ENCODE data around the gene ADM5.

The ADM5 gene

GRCh38 chr19:49684251-49684982 lies 5.0 kb upstream of the ADM5 start:
- ATAC-seq (no peak), DNase-seq (ENCODE audit: low spot score in 2 of 2) (no peak)
- peaks cover 94% of the 10 kb centered on the region for H3K36me3 Mint-ChIP-seq
- no peak overlapping the region for H3K4me3 Mint-ChIP-seq
- H3K9me3 Mint-ChIP-seq, result no peaks in the 10 kb centered on the region
- H3K27ac Mint-ChIP-seq, result no peak overlapping the region
- H3K4me1 Mint-ChIP-seq, result peaks cover 51% of the 10 kb centered on the region

GRCh38 chr19:49684983-49685553 lies 4.3 kb upstream of the ADM5 start:
- Mint-ChIP-seq H3K4me3 (no peak overlapping the region), H3K4me1 (peaks cover 51% of the 10 kb centered on the region), H3K9me3 (no peaks in the 10 kb centered on the region), H3K36me3 (peaks cover 94% of the 10 kb centered on the region), H3K27ac (no peak overlapping the region)
- ATAC-seq, result no peak
- no peak for DNase-seq (ENCODE audit: low spot score in 2 of 2)

DNA sequence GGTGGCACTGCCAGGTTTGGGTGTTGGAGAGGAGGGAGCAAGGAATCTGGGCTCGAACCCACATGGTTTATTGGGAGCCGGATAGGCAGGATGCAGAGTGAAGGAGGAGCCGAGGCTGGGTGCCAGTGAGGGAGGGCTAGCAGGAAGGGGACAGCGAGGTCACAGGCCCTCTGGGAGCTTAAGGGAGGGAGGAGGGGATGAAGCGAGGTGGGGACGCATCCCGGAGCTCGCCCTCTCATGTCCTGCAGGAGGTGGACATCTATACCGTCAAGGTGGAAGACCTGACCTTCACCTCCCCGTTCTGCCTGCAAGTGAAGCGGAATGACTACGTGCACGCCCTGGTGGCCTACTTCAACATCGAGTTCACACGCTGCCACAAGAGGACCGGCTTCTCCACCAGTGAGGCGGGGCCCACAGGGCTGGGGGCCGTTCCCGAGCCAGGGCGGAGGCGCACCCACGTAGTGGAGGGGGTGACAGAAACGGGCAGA lies 3.5 kb upstream of the ADM5 start:
- Mint-ChIP-seq H3K4me1 (peaks cover 51% of the 10 kb centered on the region), H3K9me3 (no peaks in the 10 kb centered on the region), H3K4me3 (no peak overlapping the region), H3K36me3 (peaks cover 94% of the 10 kb centered on the region), H3K27ac (peak overlapping the region; percentile 70)
- ATAC-seq (no peak), DNase-seq (ENCODE audit: low spot score in 2 of 2) (no peak)

DNA sequence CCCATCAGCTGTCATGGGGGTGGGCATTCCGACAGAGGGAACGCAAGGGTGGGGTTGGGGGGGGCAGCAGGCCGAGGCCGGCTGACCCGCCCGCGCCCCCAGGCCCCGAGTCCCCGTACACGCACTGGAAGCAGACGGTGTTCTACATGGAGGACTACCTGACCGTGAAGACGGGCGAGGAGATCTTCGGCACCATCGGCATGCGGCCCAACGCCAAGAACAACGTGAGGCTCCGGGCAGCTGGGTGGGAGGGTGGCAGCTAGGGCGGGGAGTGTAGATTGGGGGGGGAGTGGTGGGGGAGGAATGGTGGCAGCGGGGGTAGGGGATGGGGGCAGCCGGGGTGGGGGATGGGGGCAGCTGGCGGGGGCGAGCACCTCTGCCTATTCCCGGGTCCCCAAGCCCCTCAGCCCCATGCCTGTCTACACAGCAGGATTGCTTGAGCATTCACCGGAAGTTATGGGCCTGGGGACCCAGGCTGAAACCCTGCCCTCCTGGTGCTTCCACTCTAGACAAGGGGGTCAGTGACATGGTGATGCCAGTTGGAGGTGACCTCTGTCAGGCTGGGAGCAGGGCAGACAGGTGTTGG lies 2.8 kb upstream of the ADM5 start:
- no peak for ATAC-seq
- peaks cover 90% of the 10 kb centered on the region for H3K36me3 Mint-ChIP-seq
- H3K4me1 Mint-ChIP-seq, result peaks cover 53% of the 10 kb centered on the region
- H3K4me3 Mint-ChIP-seq, result no peak overlapping the region
- H3K9me3 Mint-ChIP-seq, result no peaks in the 10 kb centered on the region
- no peak overlapping the region for H3K27ac Mint-ChIP-seq
- DNase-seq (ENCODE audit: low spot score in 2 of 2), result no peak

GRCh38 chr19:49687150-49687549 lies 2.2 kb upstream of the ADM5 start:
- no peak overlapping the region for H3K4me3 Mint-ChIP-seq
- H3K36me3 Mint-ChIP-seq, result peaks cover 90% of the 10 kb centered on the region
- ATAC-seq (no peak), DNase-seq (ENCODE audit: low spot score in 2 of 2) (no peak)
- no peak overlapping the region for H3K27ac Mint-ChIP-seq
- H3K9me3 Mint-ChIP-seq, result no peaks in the 10 kb centered on the region
- H3K4me1 Mint-ChIP-seq, result peaks cover 48% of the 10 kb centered on the region

GRCh38 chr19:49687566-49688316 lies 1.7 kb upstream of the ADM5 start:
- no peak for DNase-seq (ENCODE audit: low spot score in 2 of 2)
- no peak for ATAC-seq
- Mint-ChIP-seq H3K9me3 (no peaks in the 10 kb centered on the region), H3K4me1 (peaks cover 43% of the 10 kb centered on the region), H3K4me3 (no peak overlapping the region), H3K36me3 (peaks cover 87% of the 10 kb centered on the region), H3K27ac (no peak overlapping the region)

- Mint-ChIP-seq H3K36me3 (peaks cover 79% of the 10 kb centered on the region), H3K4me3 (no peak overlapping the region), H3K4me1 (peaks cover 43% of the 10 kb centered on the region), H3K9me3 (no peaks in the 10 kb centered on the region), H3K27ac (no peak overlapping the region)
- DNase-seq (ENCODE audit: low spot score in 2 of 2) (no peak), ATAC-seq (no peak)
Observed at GRCh38 chr19:49688531-49689132, 762 bp upstream of the ADM5 start.

- no peak for ATAC-seq
- H3K27ac Mint-ChIP-seq, result peak overlapping the region; percentile 70
- peaks cover 63% of the 10 kb centered on the region for H3K36me3 Mint-ChIP-seq
- H3K4me1 Mint-ChIP-seq, result peaks cover 36% of the 10 kb centered on the region
- H3K4me3 Mint-ChIP-seq, result peak overlapping the region; percentile 71
- H3K9me3 Mint-ChIP-seq, result no peaks in the 10 kb centered on the region
- no peak for DNase-seq (ENCODE audit: low spot score in 2 of 2)
Observed at GRCh38 chr19:49690079-49690655, 773 bp downstream of the ADM5 start.

DNA sequence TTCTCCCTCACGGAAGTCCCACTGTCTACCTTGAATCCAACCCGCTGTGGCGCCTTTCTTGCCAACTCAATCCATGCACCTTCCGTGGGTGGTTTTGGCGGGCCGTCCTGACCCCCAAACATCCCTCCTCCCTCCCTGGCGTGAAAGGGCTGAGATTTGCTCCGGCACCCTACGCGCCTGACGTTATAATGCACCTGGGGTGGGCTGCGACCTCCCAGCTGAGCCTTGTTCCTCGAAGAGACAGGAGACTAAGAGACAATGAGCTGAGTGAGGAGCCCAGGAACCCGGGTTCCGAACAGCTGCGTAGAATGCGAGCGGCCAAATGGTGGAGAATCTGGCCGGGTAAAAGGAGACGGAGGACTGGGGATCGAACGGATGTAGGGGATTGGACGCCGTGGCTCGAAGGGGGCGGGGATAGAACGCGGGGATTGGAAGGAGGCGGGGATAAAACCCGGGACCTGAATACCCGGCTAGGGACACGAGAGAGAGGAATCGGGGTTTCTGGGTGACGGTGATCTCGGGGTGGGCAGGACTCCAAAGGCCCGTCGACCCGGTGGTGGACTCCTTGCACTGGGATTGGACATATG lies 1.4 kb downstream of the ADM5 start, which contains the start of gene CPT1C:
TSS of gene CPT1C (plus strand) at position 461 of the 587 bp plus-strand sequence. CDS start 1,137 bp downstream, outside the sequence.
- H3K9me3 Mint-ChIP-seq, result no peaks in the 10 kb centered on the region
- peaks cover 57% of the 10 kb centered on the region for H3K36me3 Mint-ChIP-seq
- H3K4me1 Mint-ChIP-seq, result peaks cover 32% of the 10 kb centered on the region
- ATAC-seq, result peak; percentile 61
- DNase-seq (ENCODE audit: low spot score in 2 of 2), result no peak
- peak within 1 kb of the TSS; percentile 70 for H3K27ac Mint-ChIP-seq
- peak within 1 kb of the TSS; percentile 71 for H3K4me3 Mint-ChIP-seq

DNA sequence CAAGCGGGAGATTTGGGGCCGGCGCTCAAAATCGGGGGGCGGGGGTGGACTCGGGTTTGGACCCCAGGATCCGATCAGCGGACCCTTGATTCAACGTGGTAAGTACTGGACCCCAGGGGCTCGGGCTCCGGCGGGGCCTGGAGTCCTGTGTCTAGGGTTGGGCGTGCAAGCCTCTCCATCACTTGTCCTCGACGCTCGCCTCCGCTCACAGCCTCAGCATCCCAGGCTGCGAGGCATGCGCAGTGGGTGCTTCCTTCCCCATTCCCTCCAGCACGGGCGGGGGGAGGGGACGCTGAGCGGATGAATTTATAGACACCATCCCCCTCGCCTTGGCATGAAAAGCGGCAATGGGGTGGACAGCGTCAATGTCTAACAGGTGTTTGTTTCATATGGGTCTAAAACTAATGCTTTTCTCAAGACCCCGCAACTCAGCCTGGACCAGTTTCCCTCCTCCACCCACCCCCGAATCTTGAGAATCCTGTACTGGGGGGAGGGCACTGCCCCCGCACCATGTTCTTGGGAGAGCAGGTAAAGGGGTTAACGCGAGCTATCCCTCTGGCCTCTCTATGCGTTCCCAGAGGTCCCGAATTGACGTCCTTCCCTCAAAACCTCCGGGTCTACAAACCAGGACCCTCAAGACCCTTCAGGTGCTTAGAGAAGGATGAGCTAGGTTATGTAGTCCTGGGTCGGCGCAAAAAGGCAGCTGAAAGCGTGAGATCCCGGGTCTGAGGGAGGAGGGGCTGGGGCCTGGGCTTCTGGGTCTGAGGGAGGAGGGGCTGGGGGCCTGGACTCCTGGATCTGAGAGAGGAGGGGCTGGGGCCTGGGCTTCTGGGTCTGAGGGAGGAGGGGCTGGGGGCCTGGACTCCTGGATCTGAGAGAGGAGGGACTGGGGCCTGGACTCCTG lies 2.1 kb downstream of the ADM5 start:
- ATAC-seq (peak; percentile 39), DNase-seq (ENCODE audit: low spot score in 2 of 2) (no peak)
- Mint-ChIP-seq H3K4me1 (peaks cover 30% of the 10 kb centered on the region), H3K36me3 (peaks cover 50% of the 10 kb centered on the region), H3K27ac (peak overlapping the region; percentile 70), H3K4me3 (peak overlapping the region; percentile 71), H3K9me3 (no peaks in the 10 kb centered on the region)

- no peak overlapping the region for H3K4me3 Mint-ChIP-seq
- no peak overlapping the region for H3K27ac Mint-ChIP-seq
Observed at GRCh38 chr19:49692147-49692506, 2.7 kb downstream of the ADM5 start.

DNA sequence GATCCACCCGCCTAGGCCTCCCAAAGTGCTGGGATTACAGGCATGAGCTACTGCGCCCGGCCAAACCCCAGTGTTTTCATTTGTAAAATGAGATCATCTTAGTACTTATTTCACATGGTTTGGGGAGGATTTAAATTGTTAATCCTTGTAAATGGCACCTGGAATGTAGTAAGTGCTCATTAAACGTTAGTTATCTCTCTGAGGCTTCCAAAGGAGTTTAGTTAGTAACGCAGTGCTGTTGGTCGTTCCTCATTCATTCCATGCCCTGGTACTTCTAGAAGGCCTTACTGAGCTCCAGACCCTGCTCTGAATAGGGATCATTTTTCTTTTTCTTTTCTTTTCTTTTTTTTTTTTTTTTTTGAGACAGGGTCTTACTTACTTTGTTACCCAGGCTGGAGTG lies 6.7 kb downstream of the ADM5 start:
- ATAC-seq (no peak), DNase-seq (ENCODE audit: low spot score in 2 of 2) (no peak)
- H3K27ac Mint-ChIP-seq, result no peak overlapping the region
- H3K4me1 Mint-ChIP-seq, result peaks cover 3% of the 10 kb centered on the region
- peaks cover 10% of the 10 kb centered on the region for H3K36me3 Mint-ChIP-seq
- no peak overlapping the region for H3K4me3 Mint-ChIP-seq
- no peaks in the 10 kb centered on the region for H3K9me3 Mint-ChIP-seq

More at GRCh38 chr19:49692147-49692506, 2.7 kb downstream of the ADM5 start:
- H3K9me3 Mint-ChIP-seq, result no peaks in the 10 kb centered on the region
- DNase-seq (ENCODE audit: low spot score in 2 of 2), result no peak
- peaks cover 30% of the 10 kb centered on the region for H3K4me1 Mint-ChIP-seq
- H3K36me3 Mint-ChIP-seq, result peaks cover 46% of the 10 kb centered on the region
- ATAC-seq, result no peak

GRCh38 chr19:49696865-49697264 lies 7.5 kb downstream of the ADM5 start:
- Mint-ChIP-seq H3K27ac (peak overlapping the region; percentile 65), H3K4me3 (no peak overlapping the region), H3K4me1 (no peaks in the 10 kb centered on the region), H3K9me3 (no peaks in the 10 kb centered on the region), H3K36me3 (peaks cover 6% of the 10 kb centered on the region)
- ATAC-seq (no peak), DNase-seq (ENCODE audit: low spot score in 2 of 2) (no peak)

- H3K36me3 Mint-ChIP-seq, result no peaks in the 10 kb centered on the region
- no peaks in the 10 kb centered on the region for H3K4me1 Mint-ChIP-seq
- H3K27ac Mint-ChIP-seq, result no peak overlapping the region
- no peaks in the 10 kb centered on the region for H3K9me3 Mint-ChIP-seq
- H3K4me3 Mint-ChIP-seq, result no peak overlapping the region
- no peak for ATAC-seq
- no peak for DNase-seq (ENCODE audit: low spot score in 2 of 2)
Observed at GRCh38 chr19:49699364-49699763, 10.0 kb downstream of the ADM5 start.
